Stimulated activated CD8-positive, alpha-beta memory T cell treated with anti-CD3 and anti-CD28 coated beads, Interleukin-12 subunit alpha, Interleukin-12 subunit beta, amount 100 ng/mL, for 4 hours (primary cell): Measurements from ENCODE around the gene PCDHGA5.
"Not testable (repeated sequence)": the region's sequence is repeated elsewhere in the genome, so short reads cannot be mapped to it uniquely, and the experiment has no call there.

Experiments
- DNase-seq: peaks from one replicate; pipeline ENCODE4 v3.0.0-alpha.2; 2020; ENCODE audit warnings: low read depth

The PCDHGA5 gene

DNA sequence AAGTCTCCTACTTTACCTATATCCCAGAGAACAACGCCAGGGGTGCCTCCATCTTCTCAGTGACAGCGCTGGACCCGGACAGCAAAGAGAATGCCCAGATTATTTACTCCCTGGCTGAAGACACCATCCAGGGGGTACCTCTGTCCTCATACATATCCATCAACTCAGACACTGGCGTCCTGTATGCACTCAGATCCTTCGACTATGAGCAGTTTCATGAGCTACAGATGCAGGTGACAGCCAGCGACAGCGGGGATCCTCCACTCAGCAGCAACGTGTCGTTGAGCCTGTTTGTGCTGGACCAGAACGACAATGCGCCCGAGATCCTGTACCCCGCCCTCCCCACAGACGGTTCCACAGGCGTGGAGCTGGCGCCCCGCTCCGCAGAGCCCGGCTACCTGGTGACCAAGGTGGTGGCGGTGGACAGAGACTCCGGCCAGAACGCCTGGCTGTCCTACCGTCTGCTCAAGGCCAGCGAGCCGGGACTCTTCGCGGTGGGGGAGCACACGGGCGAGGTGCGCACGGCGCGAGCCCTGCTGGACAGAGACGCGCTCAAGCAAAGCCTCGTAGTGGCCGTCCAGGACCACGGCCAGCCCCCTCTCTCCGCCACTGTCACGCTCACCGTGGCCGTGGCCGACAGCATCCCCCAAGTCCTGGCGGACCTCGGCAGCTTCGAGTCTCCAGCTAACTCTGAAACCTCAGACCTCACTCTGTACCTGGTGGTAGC, 50.7 kb downstream of the PCDHGA5 start:
- not testable (repeated sequence) for DNase-seq

DNA sequence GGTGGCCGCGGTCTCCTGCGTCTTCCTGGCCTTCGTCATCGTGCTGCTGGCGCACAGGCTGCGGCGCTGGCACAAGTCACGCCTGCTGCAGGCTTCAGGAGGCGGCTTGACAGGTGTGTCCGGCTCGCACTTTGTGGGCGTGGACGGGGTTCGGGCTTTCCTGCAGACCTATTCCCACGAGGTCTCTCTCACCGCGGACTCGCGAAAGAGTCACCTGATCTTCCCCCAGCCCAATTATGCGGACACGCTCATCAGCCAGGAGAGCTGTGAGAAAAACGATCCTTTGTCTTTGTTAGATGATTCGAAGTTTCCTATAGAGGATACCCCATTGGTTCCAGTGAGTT, 51.3 kb downstream of the PCDHGA5 start:
- DNase-seq = not testable (repeated sequence)
